ENCODE data around the gene TARDBP.

The TARDBP gene

GRCh38 chr1:11012260-11013159 is at the start of gene TARDBP:
TSS of gene TARDBP (plus strand) at chr1:11012654. CDS start at chr1:11013728, 1,074 bp downstream.
- H3K27me3 ChIP-seq (ENCODE audit: control insufficient read depth, insufficient read depth, low read length): no peaks in the 10 kb centered on the region
- peak within 1 kb of the TSS; percentile 99 for H3K9ac ChIP-seq (ENCODE audit: low read length)
- peaks cover 4% of the 10 kb centered on the region for H3K36me3 ChIP-seq (ENCODE audit: control insufficient read depth, insufficient read depth, low read length)
- peaks cover 16% of the 10 kb centered on the region for H3K4me1 ChIP-seq (ENCODE audit: control insufficient read depth, insufficient read depth, low read length)
- H3K4me3 ChIP-seq (ENCODE audit: low read length): peak within 1 kb of the TSS; percentile 56
- H3K9me3 ChIP-seq (ENCODE audit: control insufficient read depth, low read length): no peaks in the 10 kb centered on the region

DNA sequence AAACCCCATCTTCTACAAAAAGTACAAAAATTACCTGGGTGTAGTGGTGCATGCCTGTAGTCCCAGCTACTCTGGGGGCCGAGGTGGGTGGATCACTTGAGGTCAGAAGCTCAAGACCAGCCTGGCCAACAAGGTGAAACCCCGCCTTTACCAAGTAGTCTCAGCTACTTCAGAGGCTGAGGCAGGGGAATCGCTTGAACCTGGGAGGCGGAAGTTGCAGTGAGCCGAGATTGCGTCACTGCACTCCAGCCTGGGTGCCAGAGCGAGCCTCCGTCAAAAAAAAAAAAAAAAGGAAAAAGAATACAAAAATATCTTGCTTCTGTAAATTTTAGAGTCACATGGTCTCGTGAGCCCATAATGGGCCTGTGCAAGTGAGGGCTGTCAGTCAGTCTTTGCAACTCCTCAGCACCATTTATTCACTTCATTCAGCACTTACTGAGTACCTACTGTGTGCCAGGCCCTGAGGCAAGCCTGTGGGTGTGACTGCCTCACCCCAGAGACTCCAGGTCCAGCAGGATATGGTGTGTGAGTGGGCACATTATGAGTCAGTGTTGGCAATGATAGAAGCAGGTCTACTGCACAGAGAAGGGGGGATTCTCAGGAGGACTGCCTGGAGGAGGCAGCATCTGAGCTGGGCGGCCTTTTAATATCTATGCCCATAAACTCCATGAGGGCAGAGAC is 46.8 kb upstream of the TARDBP start:
- Histone ChIP-seq H3K9me3 (ENCODE audit: control insufficient read depth, low read length) (no peaks in the 10 kb centered on the region), H3K9ac (ENCODE audit: low read length) (no peak overlapping the region), H3K27me3 (ENCODE audit: control insufficient read depth, insufficient read depth, low read length) (no peaks in the 10 kb centered on the region), H3K4me1 (ENCODE audit: control insufficient read depth, insufficient read depth, low read length) (peaks cover 22% of the 10 kb centered on the region), H3K4me3 (ENCODE audit: low read length) (no peak overlapping the region), H3K36me3 (ENCODE audit: control insufficient read depth, insufficient read depth, low read length) (no peaks in the 10 kb centered on the region)

DNA sequence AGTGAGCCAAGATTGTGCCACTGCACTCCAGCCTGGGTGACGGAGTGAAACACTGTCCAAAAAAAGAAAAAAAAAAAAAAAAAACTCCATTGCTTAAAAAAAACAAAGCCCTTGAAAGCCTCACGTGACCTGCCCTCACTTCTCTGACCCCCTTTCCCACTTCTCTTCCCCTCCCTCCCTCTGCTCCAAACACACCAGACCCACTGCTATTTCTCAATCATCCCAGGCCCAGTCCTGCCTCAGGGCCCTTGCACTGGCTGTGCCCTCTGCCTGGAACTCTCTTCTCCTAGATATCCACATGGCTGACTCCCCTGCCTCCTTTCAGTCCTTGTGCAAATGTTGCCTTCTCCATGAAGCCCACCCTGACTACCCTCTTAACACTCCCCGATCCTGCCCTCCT is 45.4 kb upstream of the TARDBP start:
- Histone ChIP-seq H3K36me3 (ENCODE audit: control insufficient read depth, insufficient read depth, low read length) (no peaks in the 10 kb centered on the region), H3K4me1 (ENCODE audit: control insufficient read depth, insufficient read depth, low read length) (peaks cover 16% of the 10 kb centered on the region), H3K4me3 (ENCODE audit: low read length) (no peak overlapping the region), H3K9ac (ENCODE audit: low read length) (no peak overlapping the region), H3K27me3 (ENCODE audit: control insufficient read depth, insufficient read depth, low read length) (no peaks in the 10 kb centered on the region), H3K9me3 (ENCODE audit: control insufficient read depth, low read length) (no peaks in the 10 kb centered on the region)

DNA sequence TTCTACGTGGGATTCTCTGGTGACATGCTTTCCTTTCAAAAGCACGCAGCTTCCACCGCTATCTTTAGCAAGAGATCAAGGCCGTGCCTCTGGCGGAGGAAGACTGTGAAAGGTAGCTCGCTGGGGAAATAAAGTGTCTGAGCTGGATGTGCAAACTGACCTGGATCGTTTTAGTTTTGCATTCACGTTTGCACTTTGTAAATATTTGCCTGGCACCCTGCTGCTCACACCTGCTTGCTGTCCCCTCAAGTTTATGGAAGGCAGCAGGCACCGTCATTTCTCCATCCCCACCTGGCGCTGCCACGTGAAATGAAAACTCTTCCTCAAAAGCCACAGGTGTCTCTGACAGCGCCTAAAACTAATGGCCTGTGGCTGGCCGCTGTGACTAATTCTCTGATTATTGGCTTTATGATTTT is 44.0 kb upstream of the TARDBP start:
- Histone ChIP-seq H3K27me3 (ENCODE audit: control insufficient read depth, insufficient read depth, low read length) (no peaks in the 10 kb centered on the region), H3K4me3 (ENCODE audit: low read length) (no peak overlapping the region), H3K9me3 (ENCODE audit: control insufficient read depth, low read length) (no peaks in the 10 kb centered on the region)

DNA sequence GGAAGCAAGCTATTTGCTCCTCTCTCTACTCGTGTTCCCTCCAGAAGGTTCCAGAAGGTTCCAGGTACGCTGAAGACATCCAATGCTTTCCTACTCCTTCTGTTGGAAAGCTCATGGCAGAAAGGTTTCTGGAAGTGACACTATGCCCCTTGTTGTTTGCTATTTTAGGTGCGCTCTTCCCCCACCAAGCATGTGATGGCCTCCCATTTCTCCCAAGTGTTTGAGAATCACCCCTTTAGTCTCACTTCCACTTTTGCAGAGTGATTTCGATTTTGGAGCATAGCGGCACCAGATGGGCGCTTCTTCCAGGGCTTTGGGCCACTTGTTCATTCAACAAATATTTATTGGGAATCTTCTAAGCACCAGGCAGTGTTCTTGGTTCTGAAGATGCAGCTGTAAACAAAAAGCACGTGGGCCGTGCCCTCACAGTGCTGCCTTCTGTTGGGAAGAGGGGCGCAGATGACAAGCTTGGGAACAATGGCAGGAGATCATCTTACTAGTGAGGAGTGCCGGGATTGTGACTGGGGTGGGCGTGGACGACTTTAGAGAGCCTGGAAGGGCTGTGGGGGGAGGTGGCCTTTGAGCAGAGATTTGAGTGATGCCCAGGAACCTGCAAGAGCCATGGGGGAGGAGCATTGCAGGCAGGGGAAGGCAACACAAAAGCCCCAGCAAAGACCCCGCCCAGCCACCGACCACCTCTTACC is 43.0 kb upstream of the TARDBP start:
- Histone ChIP-seq H3K4me3 (ENCODE audit: low read length) (no peak overlapping the region), H3K4me1 (ENCODE audit: control insufficient read depth, insufficient read depth, low read length) (peaks cover 10% of the 10 kb centered on the region)

More for the DNA sequence above, 44.0 kb upstream of the TARDBP start:
- Histone ChIP-seq H3K36me3 (ENCODE audit: control insufficient read depth, insufficient read depth, low read length) (no peaks in the 10 kb centered on the region), H3K9ac (ENCODE audit: low read length) (peak overlapping the region; percentile 53), H3K4me1 (ENCODE audit: control insufficient read depth, insufficient read depth, low read length) (peaks cover 10% of the 10 kb centered on the region)

GRCh38 chr1:10969971-10970332 is 42.5 kb upstream of the TARDBP start:
- H3K36me3 ChIP-seq (ENCODE audit: control insufficient read depth, insufficient read depth, low read length): no peaks in the 10 kb centered on the region
- H3K9me3 ChIP-seq (ENCODE audit: control insufficient read depth, low read length): no peaks in the 10 kb centered on the region
- no peak overlapping the region for H3K9ac ChIP-seq (ENCODE audit: low read length)
- H3K4me1 ChIP-seq (ENCODE audit: control insufficient read depth, insufficient read depth, low read length): peaks cover 10% of the 10 kb centered on the region
- peaks cover 2% of the 10 kb centered on the region for H3K27me3 ChIP-seq (ENCODE audit: control insufficient read depth, insufficient read depth, low read length)
- H3K4me3 ChIP-seq (ENCODE audit: low read length): no peak overlapping the region

More for the DNA sequence above, 43.0 kb upstream of the TARDBP start:
- H3K9ac ChIP-seq (ENCODE audit: low read length): no peak overlapping the region
- H3K9me3 ChIP-seq (ENCODE audit: control insufficient read depth, low read length): no peaks in the 10 kb centered on the region
- peaks cover 2% of the 10 kb centered on the region for H3K27me3 ChIP-seq (ENCODE audit: control insufficient read depth, insufficient read depth, low read length)
- H3K36me3 ChIP-seq (ENCODE audit: control insufficient read depth, insufficient read depth, low read length): no peaks in the 10 kb centered on the region

DNA sequence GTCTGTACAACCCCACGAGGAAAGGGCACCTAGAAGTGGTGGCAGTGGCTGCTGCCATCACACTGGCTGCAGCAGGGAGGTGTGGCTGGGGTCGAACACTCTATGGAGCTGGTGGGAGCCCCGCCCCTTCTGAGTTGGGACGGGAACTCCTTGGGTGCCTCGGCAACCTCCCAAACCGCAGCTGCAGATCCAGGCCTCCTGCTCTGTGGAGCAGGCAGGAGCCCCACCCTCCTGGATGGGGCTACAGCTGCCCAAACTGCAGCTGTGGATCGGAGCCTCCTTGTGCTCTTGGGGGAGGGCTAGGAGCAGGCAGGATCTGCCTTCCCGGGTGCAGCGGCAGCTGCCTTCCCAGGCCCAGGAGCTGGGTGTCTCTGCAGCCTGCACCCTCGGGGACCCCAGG is 38.9 kb upstream of the TARDBP start:
- H3K27me3 ChIP-seq (ENCODE audit: control insufficient read depth, insufficient read depth, low read length): peaks cover 2% of the 10 kb centered on the region
- H3K9ac ChIP-seq (ENCODE audit: low read length): no peak overlapping the region
- no peaks in the 10 kb centered on the region for H3K9me3 ChIP-seq (ENCODE audit: control insufficient read depth, low read length)
- H3K4me3 ChIP-seq (ENCODE audit: low read length): no peak overlapping the region
- no peaks in the 10 kb centered on the region for H3K4me1 ChIP-seq (ENCODE audit: control insufficient read depth, insufficient read depth, low read length)
- no peaks in the 10 kb centered on the region for H3K36me3 ChIP-seq (ENCODE audit: control insufficient read depth, insufficient read depth, low read length)

GRCh38 chr1:10973956-10974881 is 38.2 kb upstream of the TARDBP start:
- Histone ChIP-seq H3K9ac (ENCODE audit: low read length) (no peak overlapping the region), H3K9me3 (ENCODE audit: control insufficient read depth, low read length) (no peaks in the 10 kb centered on the region), H3K27me3 (ENCODE audit: control insufficient read depth, insufficient read depth, low read length) (peaks cover 2% of the 10 kb centered on the region), H3K4me3 (ENCODE audit: low read length) (no peak overlapping the region), H3K36me3 (ENCODE audit: control insufficient read depth, insufficient read depth, low read length) (no peaks in the 10 kb centered on the region), H3K4me1 (ENCODE audit: control insufficient read depth, insufficient read depth, low read length) (peaks cover 5% of the 10 kb centered on the region)

DNA sequence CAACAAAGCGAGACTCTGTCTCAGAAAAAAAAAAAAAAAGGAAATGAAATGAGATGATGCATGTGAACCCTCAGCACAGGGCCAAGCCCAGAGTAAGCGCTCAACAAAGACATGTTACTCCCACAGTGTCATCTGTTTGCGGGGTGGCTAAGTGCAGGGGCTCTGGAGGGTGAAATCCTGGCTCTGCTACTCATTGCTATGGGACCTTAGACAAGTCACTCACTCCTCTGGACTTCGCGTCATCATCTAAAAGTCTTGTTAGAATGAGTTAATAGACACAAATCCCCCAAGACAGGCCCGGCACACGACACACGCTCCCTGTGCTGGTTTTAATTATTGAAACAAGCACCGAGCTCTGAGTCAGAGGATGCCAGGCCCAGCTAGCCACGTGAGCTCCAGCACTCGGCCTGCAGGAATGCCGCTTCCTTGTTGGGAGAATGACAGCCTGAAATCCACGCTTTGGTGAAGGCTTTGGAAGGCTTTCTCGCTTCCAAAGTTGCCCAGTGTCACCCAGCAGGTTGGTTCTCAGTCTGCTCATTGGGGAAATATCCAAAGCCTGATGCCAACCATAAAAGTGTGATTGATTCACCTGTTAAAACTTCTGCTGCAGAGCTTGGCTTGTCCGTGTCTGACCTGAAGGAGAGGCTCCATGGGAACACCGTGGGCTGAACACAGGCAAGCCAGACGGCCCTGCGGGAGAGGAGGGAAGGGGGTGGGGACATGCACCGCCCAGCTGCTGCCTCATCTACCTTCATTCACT is 36.7 kb upstream of the TARDBP start:
- H3K36me3 ChIP-seq (ENCODE audit: control insufficient read depth, insufficient read depth, low read length): no peaks in the 10 kb centered on the region
- H3K9me3 ChIP-seq (ENCODE audit: control insufficient read depth, low read length): no peaks in the 10 kb centered on the region
- H3K9ac ChIP-seq (ENCODE audit: low read length): no peak overlapping the region
- H3K27me3 ChIP-seq (ENCODE audit: control insufficient read depth, insufficient read depth, low read length): peaks cover 2% of the 10 kb centered on the region
- peaks cover 20% of the 10 kb centered on the region for H3K4me1 ChIP-seq (ENCODE audit: control insufficient read depth, insufficient read depth, low read length)
- H3K4me3 ChIP-seq (ENCODE audit: low read length): no peak overlapping the region

GRCh38 chr1:10978719-10979118 is 33.7 kb upstream of the TARDBP start:
- no peak overlapping the region for H3K4me3 ChIP-seq (ENCODE audit: low read length)
- peaks cover 2% of the 10 kb centered on the region for H3K27me3 ChIP-seq (ENCODE audit: control insufficient read depth, insufficient read depth, low read length)
- H3K9me3 ChIP-seq (ENCODE audit: control insufficient read depth, low read length): no peaks in the 10 kb centered on the region
- H3K9ac ChIP-seq (ENCODE audit: low read length): no peak overlapping the region
- no peaks in the 10 kb centered on the region for H3K36me3 ChIP-seq (ENCODE audit: control insufficient read depth, insufficient read depth, low read length)
- H3K4me1 ChIP-seq (ENCODE audit: control insufficient read depth, insufficient read depth, low read length): peaks cover 22% of the 10 kb centered on the region

GRCh38 chr1:10979483-10979920 is 33.0 kb upstream of the TARDBP start:
- no peak overlapping the region for H3K4me3 ChIP-seq (ENCODE audit: low read length)

More at GRCh38 chr1:10979483-10979920, 33.0 kb upstream of the TARDBP start:
- Histone ChIP-seq H3K9ac (ENCODE audit: low read length) (no peak overlapping the region), H3K27me3 (ENCODE audit: control insufficient read depth, insufficient read depth, low read length) (no peaks in the 10 kb centered on the region), H3K4me1 (ENCODE audit: control insufficient read depth, insufficient read depth, low read length) (peaks cover 22% of the 10 kb centered on the region), H3K9me3 (ENCODE audit: control insufficient read depth, low read length) (no peaks in the 10 kb centered on the region), H3K36me3 (ENCODE audit: control insufficient read depth, insufficient read depth, low read length) (no peaks in the 10 kb centered on the region)
